Ramos (cell line): ENCODE results near the gene ARAP3.

ENCODE experiments used
- in situ Hi-C: fragments of 300-500 bp; cut with MboI; formaldehyde crosslinking; loops from one replicate; pipeline ENCODE4 v1.14.3; 2022; ENCODE audit warnings: low sequenced_read_pairs; ENCODE audit not compliant: unreplicated experiment

ARAP3 gene

DNA sequence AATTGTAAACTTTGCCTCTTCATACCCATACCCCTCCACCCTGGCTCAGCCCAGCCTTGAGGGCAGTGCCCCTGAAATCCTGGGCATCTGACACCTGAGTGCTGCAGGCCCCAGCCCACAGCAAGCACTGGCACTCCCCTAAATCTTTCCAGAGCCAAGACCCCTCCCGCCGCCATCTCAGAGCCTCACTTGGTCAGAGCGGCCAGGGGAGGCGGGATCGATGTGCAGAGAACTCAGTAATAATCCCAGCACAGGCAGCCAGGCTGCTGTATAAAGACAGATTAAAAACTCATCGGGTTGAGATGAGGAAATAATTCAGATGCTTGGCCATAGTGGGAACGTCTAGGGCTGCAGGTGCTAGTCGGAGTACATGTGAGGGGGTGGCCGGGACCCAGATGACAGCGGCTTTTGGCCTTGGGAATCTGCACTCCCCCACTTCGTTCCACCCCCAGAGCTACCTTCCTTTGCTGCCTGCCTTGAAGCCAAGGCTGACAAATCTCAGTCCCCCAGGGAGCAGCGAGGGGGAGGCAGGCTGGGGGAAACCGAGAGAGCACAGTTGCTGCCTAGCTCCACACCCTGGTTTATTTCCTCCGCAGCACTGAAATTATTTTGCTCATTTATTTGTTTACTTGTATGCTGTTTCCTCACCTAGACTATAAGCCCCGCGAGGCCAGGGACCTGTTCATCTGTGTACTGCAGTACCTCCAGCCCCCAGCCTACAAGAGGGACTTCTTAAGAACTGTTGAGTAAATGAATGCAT lies 19.5 kb upstream of the ARAP3 start:
- in situ Hi-C loops: loop anchor here (10.0 kb wide), 1 partner anchor 113 kb away; no protein-coding TSS in a partner anchor

DNA sequence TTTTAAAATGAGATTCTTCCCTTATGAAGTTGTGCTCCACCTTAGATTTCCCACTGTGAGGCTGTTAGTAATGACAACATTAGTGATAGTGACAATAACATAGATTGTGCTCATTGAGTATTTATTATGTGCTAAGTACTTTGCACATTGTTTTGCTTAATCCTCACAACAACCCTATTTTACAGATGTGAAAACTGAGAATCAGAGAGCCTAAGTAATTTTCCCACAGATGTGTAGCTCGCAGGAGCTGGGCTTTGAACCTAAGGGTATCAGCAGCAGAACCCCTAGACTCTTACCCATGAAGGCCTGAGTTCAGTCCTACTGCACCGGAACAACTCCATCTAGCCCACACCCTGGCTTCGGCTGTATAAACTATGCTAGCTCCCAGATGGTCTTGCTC lies 15.6 kb upstream of the ARAP3 start:
- in situ Hi-C loops: loop anchor here (5.0 to 10.0 kb wide), 2 partner anchors 260 to 447 kb away; partner anchors contain the start of gene PCDH12

DNA sequence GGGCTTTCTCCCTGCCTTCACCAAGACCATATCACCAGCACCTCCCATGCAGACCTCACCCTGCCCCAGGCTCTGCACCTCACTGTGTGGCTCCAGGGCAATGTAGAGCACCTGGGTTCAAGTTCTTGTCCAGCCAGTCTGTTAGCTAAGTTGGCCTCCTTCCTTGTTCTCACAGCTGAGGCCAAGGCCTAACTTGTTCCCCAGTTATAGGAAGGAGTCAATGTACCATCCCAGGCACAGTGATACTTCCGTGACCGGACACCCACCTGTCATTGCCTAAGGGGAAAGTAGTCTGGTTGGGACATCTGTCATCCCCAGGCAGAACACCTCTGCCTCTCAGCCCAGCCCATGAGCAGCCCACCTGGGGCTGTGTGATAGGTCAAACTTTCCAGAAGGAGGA lies 14.4 kb upstream of the ARAP3 start:
- in situ Hi-C loops: loop anchor here (5.0 to 10.0 kb wide), 2 partner anchors 261 to 448 kb away; partner anchors contain the start of gene PCDH12

DNA sequence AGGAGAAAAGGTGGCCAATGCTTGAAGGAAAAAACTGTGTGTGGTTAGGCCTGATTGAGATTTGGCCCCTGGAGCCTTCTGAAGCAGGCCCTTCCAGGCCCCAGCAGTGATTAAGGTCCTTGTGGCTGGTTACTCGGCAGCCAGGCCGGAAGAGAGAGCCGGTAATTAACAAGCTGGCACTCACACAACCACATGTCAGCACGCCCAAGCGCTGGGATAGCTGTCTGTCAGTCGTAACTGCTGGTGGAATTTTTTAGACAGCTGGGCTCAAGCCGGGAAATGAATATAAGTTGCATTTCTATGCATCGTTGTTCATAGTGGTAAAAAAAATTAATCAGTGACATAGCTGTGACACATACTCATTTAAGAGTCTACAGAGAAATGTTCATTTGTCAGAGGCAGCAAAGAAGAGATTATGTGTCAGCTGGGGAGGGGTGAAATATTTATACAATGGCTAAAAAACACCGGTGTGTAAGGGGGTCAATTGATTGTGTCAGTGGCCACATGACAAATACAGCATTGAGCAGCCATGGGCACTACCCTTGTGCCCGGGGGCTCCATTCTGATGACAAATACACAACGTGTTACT lies 13.7 kb upstream of the ARAP3 start:
- in situ Hi-C loops: loop anchor here (5.0 to 10.0 kb wide), 2 partner anchors 262 to 449 kb away; partner anchors contain the start of gene PCDH12

DNA sequence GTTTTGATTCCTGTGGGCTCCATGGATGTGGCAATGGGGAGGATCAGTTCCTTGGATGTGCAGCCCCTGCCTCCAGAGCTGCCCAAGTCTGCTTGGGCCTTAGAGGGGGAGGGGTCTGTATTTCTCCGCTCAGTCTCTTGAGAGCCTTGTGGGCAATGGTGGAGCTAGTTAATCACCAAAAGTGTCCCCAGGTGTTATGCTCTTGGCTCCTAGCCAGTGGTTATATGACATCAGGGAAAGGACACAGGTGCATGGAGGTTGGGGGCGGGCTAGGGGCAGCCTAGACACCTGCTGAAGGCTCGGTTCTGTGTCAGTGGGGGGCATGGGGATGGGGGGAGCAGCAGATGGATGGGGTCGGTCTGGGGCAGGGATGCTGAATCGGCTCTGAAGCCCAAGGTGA lies 12.4 kb upstream of the ARAP3 start:
- in situ Hi-C loops: loop anchor here (5.0 to 10.0 kb wide), 2 partner anchors 188 to 450 kb away; no protein-coding TSS in a partner anchor

DNA sequence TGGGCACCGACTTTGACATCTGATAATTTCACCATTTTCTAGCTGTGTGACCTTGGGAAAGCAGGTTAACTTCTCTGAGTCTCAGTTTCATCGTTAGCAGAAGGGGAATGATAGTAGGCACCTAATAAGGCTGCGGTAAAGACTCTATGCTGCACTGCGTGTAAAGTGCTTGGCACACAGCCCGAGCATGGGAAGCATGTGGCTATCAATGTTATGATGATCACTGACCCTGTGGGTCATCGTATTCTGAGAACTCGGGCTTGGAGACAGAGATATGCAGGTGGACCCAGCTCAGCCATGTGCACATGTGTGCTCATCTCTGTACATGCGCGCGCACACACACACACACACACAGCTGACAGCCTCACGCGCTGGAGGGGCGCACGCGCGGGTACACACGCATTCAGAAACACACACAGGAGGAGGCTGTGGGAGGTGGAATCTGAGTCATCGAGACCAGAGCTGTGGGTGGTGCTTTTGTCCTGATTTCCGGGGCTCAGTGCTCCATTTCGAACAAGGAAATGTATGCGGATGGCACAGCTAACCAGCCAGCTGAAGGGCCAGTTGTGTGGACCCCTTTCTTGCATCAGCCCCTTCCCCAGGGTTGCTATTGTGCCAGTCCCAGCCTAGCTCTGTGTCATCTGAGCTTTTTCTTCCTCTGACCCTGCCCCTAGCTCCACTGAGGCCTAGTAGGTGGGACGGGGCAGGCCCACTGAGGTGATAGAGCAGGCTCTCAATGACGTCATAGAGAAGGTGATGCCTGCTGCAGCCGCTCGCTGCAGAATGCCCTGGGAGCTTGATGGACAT lies 11.1 kb upstream of the ARAP3 start:
- in situ Hi-C loops: loop anchor here (5.0 to 10.0 kb wide), 2 partner anchors 189 to 452 kb away; no protein-coding TSS in a partner anchor

DNA sequence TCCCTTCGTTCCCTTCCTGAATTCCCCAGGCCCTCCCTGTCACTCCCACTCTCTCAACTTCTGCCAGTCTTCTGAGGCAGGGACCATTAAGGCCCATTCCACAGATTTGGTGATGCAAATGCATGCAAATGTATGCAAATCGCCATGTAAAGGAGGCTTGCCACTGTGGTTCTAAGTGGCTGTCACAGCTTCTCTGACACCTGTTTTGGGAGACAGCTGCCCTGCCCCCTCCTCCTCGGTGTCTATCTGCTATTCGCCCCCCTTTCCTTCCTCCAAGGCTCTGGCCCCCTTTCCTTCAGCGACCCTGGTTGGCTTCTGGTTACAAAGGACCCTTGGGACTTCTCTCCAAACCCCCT lies 10.5 kb upstream of the ARAP3 start:
- in situ Hi-C loops: loop anchor here (5.0 to 10.0 kb wide), 2 partner anchors 190 to 452 kb away; no protein-coding TSS in a partner anchor

DNA sequence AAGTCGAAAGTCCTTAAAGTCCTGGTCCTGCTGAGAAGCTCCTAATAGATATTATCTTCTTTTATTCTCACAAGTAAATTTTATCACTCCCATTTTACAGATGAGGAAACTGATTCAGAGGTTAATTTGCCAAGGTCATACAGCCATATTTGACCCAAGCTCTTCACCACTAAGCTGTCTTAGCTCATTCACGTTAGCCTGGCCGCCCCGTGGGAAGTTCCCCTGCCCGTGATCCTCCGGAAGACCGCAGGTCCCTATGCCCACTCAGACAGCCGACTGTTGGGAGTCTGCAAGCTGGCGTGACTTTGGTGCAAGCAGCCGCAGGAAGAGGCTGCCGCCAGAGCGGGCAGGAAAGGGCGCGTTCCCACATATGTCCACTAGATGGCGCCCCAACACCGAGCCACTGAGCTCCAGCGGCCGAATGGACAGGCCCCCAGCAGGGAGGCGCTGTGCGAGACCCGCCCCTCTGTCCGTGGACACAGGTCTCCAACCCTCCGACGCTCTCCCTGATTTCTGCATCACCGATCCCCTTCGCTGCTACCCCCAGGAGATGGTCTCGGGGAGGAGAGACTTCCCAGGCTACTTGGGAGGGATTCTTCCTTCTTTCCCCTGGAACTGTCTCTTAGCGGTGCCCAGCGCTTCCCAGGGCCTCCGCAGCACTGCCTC lies 10.0 kb upstream of the ARAP3 start:
- in situ Hi-C loops: loop anchor here (5.0 to 10.0 kb wide), 2 partner anchors 190 to 453 kb away; no protein-coding TSS in a partner anchor

DNA sequence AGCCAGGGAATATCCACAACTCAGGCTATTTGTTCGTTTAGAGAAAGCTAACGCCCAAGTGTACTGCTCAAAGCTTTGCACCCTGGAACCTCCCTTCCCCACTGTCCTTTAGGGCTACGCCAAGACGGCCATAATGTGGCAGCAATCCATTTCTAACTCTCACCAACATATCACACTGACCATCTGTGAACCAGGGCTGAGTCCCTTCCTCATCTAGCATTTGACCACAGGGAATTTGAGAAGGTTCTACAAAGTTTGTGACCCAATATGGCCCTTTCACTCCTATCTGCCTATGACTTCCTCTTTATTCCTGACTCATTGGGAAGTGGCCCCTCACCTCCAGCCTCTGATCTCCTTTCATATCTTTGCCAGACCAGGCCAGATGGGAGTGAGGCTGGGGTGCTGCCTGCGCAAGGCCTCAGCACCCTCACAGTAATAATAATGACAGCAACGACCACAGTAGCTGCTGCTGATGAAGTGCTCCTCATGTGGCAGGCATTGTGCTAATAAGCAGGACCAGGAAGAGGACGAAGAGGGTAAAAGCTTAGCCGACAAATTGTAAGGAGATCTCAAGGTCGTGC lies 9.3 kb upstream of the ARAP3 start:
- in situ Hi-C loops: loop anchor here (5.0 to 10.0 kb wide), 2 partner anchors 191 to 453 kb away; no protein-coding TSS in a partner anchor

DNA sequence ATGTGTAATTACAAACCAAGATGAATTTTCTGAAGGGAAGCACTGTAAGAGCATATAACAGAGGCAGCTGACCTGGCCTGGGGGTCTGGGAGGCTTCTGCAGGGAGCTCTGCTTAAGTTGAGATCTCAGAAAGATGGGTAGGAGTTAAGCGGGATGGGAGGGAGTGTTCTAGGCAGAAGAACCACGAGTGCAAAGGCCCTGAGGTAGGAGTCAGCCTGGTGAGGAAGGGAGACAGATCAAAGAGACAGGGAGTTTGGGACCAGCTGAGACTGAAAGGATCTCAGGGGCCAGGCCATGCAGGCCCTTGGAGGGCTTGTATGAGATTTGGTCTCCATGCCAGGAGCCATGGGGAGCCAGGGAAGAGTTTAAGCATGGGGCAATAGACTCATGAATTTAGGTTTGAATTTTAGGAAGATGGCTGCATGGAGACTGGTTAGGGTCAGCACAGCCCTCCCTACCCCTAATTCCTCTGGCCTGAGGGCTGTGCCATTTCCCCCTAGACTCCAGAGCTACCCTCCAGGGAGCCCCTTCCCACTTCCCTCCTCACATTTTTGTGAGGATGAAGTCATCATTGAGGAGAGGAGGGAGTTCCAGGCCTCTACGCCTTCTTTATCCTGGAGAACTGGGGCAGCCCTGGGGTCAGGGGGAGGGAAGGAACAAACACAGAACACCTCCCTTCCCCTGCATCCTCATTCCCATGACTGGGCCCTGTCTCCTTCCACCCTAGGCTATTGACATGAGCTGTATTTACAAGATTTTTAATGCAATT lies 4.8 kb upstream of the ARAP3 start:
- in situ Hi-C loops: no loop called here

DNA sequence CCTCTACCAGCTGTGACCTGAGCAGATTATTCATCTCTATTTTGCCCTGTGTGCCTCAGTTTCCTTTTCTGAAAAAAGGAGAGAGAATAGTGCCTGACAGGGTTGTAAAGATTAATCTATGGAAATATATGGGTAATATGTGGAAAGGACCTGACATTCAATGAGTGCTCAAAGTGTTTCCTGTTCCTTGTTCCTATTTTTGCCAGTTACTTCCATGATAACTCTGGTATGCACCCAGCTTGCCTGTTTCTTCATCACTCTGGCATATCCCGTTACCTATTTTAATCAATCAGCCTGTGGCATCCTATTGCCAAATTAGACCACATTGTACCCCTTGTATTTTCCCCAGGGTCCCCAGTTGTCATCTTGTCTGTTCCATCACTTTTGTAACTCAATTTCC lies 3.6 kb upstream of the ARAP3 start:
- in situ Hi-C loops: no loop called here

DNA sequence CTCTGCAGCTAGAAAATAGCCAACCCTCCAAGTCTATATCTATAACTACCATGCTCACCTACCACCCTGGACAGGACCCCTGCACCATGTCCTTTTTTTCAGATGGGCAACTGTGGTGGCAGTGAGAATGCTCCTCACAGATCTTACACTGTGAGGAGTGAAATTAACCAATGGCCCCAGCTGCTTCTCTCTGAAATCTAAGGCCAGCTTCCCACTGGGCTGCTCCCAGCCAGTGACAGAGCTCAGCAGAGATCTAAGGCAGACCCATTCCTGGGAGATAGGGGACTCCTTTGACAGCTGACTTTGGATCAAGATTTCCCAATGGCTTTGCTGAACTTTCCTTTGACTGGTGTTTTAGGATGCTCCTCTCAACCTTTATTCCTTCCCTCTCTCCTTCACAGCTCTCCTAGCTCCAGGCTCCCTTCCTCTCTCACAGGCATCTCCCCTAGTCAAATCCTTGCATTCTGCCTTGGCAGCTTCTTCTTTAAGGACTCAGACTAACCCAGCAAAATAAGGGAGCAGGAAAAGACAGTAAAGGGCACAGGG lies 1.6 kb upstream of the ARAP3 start:
- in situ Hi-C loops: no loop called here

DNA sequence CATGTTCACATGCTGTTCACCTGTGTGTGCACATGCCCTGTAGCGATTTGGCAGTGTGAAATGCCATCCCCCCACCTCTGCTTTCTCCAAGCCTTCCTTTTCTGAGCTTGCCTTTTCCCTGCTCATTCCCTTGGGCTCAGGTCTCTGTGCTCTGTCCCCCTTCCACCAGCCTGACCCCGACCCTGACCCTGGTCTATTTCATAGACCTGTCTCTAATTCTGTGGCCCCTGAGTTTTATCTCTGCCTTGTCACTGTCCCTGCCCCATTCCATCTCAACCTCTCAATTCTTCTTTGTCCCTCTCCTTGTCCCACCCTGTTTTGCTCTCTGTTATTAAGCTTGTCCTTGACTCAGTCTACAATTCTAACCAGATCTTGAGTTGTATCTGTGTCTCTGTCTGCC lies 735 bp downstream of the ARAP3 start:
- in situ Hi-C loops: no loop called here

DNA sequence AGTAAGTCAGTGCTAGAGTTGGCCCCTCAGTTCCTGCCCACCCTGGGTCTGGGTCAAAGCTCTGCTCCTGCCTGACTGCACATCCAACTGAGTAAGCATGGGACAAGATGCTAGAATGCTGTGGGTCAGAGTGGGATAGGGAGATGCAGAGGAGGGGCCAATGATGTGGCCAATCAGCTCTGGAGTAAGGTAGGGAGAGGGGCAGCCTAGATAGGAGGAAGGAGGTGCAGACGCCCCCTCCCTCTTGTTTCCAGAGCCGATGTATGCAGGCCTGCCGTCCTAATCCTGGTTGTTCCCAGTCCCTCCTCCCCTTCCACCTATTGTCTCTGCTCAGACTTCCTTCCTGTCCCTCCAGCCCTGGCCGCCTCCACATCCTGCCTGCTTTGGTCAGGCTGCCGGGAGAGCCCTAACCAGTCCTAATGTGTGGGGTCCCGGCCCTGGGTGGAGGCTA lies 1.3 kb downstream of the ARAP3 start:
- in situ Hi-C loops: no loop called here

DNA sequence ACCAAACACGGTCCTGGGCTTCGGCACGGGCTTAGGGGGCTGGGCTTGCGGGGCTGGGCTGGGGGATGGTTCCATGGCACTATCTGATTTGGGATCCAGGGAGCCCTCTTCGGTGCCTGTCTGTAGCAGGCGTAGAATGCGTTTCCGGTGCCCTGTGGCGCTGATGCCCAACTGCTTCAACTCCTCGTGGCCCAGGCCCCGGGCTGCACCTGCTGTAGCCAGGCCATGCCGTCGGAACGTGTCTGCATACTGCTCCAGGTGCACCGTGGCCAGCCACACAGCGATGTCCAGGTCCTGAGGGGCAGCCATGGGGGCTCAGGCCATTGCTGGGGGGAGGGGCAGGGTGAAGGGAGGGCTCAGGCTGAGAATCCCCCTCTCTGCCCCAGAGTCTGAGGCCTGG lies 1.9 kb downstream of the ARAP3 start:
- in situ Hi-C loops: no loop called here

DNA sequence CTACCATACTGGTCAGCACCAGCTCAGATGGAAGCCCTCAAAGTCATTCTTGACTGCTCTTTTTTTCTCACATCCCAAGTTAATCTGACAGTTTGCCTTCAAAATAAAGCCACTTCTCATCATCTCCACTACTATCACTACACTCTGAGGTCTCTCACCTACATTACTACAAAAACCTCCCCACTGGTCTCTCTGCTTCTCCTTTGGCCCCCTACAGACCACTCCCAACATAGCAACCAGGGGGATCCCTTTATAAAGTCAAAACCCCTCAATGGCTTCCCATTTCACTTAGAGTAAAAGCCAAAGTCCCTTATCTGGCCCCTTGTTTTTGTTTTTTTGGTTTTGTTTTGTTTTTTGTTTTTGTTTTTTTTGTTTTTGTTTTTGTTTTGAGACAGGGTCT lies 4.6 kb downstream of the ARAP3 start:
- in situ Hi-C loops: no loop called here

DNA sequence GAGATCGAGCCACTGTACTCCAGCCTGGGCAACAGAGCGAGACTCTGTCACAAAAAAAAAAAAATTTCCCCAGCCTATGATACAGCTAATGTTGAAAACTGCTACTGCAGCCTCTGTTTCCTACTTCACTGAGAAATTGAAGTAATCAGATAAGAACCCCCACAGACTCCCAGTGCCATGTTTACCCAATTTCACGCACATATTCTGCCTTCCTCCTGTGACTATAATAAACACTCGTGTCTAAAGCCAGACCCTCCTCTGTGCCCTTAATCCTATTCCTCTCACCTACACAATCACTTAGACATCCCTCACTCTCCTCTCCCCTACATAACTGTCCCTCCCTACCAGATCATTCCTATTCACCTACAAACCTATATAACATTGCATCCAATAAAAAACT lies 6.4 kb downstream of the ARAP3 start:
- in situ Hi-C loops: no loop called here

DNA sequence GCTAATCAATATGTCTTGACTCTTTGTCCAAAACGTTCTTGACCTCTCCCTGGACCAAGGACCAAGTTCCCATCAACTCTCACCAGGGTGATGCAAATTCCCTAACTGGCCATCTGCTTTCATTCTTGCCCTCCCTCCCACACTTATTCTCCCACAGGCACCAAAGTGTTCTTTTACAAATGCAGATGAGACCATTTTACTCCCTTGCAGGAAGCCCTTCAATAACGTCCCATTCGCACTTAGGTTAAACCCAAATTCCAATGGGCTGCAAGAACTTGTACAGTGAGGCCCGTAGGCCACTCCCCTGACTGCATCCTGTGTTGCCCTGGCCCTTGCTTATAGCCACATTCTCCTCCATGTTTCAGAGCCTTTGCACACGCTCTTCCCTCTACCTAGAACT lies 7.3 kb downstream of the ARAP3 start:
- in situ Hi-C loops: no loop called here
